Bronchial epithelial cell (primary cell): ENCODE data around the gene CNTRL. TPM values are rescaled to one million over a fixed set of nuclear protein-coding genes. Genes with fewer than 3 reads are reported as not detected.
"Not testable (repeated sequence)": the region's sequence is repeated elsewhere in the genome, so short reads cannot be mapped to it uniquely, and the experiment has no call there.

Experiments
- DNase-seq: peaks from one replicate; pipeline ENCODE4 v3.0.0-alpha.2; 2010; ENCODE audit warnings: low read depth
- FAIRE-seq: peaks from 2 replicates; lab custom pipeline; 2011; peaks lifted over from hg19 to GRCh38; lab: Jason Lieb, UNC
- H3K27me3 ChIP-seq: 2 replicates; pipeline ENCODE4 v1.5.1; 2011; ENCODE audit warnings: low read length; ENCODE audit not compliant: control insufficient read depth, insufficient read depth
- H3K36me3 ChIP-seq: 2 replicates; pipeline ENCODE4 v1.5.1; 2011; ENCODE audit warnings: low read length; ENCODE audit not compliant: control insufficient read depth, insufficient read depth
- H3K4me3 ChIP-seq: 2 replicates; pipeline ENCODE4 v1.5.1; 2011; ENCODE audit warnings: mild to moderate bottlenecking, low read depth, low read length, control low read depth
- total RNA-seq: library from RNA; depleted of rRNA; stranded (reverse); fragments of >200 nt; gene quantifications from 2 replicates; pipeline ENCODE4 v1.2.1, GENCODE V29; 2014
- TF ChIP-seq, protein P1 (sequence below): IDR thresholded peaks from 2 replicates; pipeline ENCODE4 v1.5.1; 2011; ENCODE audit warnings: mild to moderate bottlenecking, moderate library complexity, low read length, control low read depth, inconsistent platforms; ENCODE audit not compliant: insufficient read depth, severe bottlenecking

The CNTRL gene
- total RNA-seq, 1 donor from 2014 or later, result 5.0 TPM

GRCh38 chr9:121098567-121099198 is 23.9 kb downstream of the CNTRL start:
- H3K36me3 ChIP-seq, result no peaks in the 10 kb centered on the region
- TF ChIP-seq, protein P1, sequence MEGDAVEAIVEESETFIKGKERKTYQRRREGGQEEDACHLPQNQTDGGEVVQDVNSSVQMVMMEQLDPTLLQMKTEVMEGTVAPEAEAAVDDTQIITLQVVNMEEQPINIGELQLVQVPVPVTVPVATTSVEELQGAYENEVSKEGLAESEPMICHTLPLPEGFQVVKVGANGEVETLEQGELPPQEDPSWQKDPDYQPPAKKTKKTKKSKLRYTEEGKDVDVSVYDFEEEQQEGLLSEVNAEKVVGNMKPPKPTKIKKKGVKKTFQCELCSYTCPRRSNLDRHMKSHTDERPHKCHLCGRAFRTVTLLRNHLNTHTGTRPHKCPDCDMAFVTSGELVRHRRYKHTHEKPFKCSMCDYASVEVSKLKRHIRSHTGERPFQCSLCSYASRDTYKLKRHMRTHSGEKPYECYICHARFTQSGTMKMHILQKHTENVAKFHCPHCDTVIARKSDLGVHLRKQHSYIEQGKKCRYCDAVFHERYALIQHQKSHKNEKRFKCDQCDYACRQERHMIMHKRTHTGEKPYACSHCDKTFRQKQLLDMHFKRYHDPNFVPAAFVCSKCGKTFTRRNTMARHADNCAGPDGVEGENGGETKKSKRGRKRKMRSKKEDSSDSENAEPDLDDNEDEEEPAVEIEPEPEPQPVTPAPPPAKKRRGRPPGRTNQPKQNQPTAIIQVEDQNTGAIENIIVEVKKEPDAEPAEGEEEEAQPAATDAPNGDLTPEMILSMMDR, result no peak
- H3K27me3 ChIP-seq, result no peaks in the 10 kb centered on the region
- FAIRE-seq (no peak), DNase-seq (no peak)
- no peak overlapping the region for H3K4me3 ChIP-seq

DNA sequence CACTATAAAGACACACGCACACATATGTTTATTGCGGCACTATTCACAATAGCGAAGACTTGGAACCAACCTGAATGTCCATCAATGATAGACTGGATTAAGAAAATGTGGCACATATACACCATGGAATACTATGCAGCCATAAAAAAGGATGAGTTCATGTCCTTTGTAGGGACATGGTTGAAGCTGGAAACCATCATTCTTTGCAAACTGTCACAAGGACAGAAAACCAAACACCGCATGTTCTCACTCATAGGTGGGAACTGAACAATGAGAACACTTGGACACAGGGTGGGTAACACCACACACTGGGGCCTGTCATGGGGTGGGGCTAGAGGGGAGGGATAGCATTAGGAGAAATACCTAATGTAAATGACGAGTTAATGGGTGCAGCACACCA is 29.3 kb downstream of the CNTRL start:
- FAIRE-seq, DNase-seq, H3K27me3 ChIP-seq, H3K4me3 ChIP-seq, H3K36me3 ChIP-seq: not testable (repeated sequence)

GRCh38 chr9:121105531-121105930 is 30.8 kb downstream of the CNTRL start:
- no peak for DNase-seq

GRCh38 chr9:121107029-121107428 is 32.3 kb downstream of the CNTRL start:
- no peaks in the 10 kb centered on the region for H3K36me3 ChIP-seq
- TF ChIP-seq, protein P1, result peak; percentile 56
- no peaks in the 10 kb centered on the region for H3K27me3 ChIP-seq
- H3K4me3 ChIP-seq, result no peak overlapping the region
- FAIRE-seq (no peak), DNase-seq (peak; percentile 68)

More at GRCh38 chr9:121105531-121105930, 30.8 kb downstream of the CNTRL start:
- no peaks in the 10 kb centered on the region for H3K36me3 ChIP-seq
- FAIRE-seq, result no peak
- H3K27me3 ChIP-seq, result no peaks in the 10 kb centered on the region
- H3K4me3 ChIP-seq, result no peak overlapping the region
- TF ChIP-seq, protein P1, result no peak

DNA sequence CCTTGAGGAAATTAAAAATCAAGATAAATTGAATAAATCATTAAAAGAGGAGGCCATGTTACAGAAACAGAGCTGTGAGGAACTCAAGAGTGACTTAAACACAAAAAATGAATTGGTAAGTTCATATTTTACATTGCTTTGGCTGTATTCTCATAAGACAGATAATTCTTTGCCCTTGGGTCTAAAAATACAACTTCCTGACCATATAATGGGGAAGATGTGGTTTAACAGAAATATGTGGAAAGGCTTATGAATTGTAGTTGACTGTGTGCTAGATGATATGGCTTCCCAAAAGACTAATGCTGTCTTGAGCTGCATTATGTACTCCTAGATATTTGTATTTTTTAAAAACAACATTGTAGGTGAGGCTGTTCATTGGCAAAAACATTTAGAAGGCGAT is 33.1 kb downstream of the CNTRL start:
- no peaks in the 10 kb centered on the region for H3K27me3 ChIP-seq
- FAIRE-seq, result no peak
- DNase-seq, result no peak
- no peak overlapping the region for H3K4me3 ChIP-seq
- TF ChIP-seq, protein P1, result no peak
- H3K36me3 ChIP-seq, result no peaks in the 10 kb centered on the region

DNA sequence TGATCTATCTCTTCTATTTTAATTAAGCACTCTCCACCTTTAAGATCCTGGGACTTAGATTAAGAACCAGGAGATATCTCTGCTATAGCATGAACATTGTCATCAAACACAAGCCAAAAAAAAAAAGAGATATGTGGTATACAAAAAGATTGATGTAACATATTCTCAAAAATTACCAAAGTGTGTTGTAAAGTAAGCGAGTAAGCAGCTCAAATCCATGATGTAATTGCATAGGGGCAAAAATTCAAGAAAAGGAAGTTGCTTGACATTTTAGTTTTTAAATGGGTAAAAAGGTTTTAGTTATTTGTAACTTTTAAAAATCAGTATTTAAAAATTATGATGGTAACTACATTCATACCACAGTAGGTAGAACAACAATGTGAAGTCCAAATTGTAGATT is 40.7 kb downstream of the CNTRL start:
- no peak overlapping the region for H3K4me3 ChIP-seq
- H3K36me3 ChIP-seq, result no peaks in the 10 kb centered on the region
- FAIRE-seq (no peak), DNase-seq (no peak)
- TF ChIP-seq, protein P1, result no peak
- no peaks in the 10 kb centered on the region for H3K27me3 ChIP-seq
